GM12878 (cell line): ENCODE data around the gene ASGR1. TPM values are rescaled to one million over a fixed set of nuclear protein-coding genes. Genes with fewer than 3 reads are reported as not detected.
A peak's percentile ranks its signal among the peaks of the same experiment; 100 is the strongest.

Experiments used
- BHLHE40 ChIP-seq, 2 experiments: fragments of 450-650 bp in 1 of 2; IDR thresholded peaks; 2 replicates each; pipeline ENCODE4 v1.6.1; 2011 to 2017; ENCODE audit warnings: low read depth in 2 of 2, borderline replicate concordance in 1 of 2, improper control_type of control experiment in 1 of 2, low read length in 1 of 2, mild to moderate bottlenecking in 1 of 2
- CEBPB ChIP-seq, 2 experiments: fragments of 150-350 bp in 1 of 2; IDR thresholded peaks; 2 replicates each; pipeline ENCODE4 v1.6.1; 2012 to 2014; ENCODE audit warnings: low read depth in 2 of 2, low read length in 2 of 2, borderline replicate concordance in 1 of 2, inconsistent platforms in 1 of 2
- CHD1 ChIP-seq: IDR thresholded peaks from 2 replicates; pipeline ENCODE4 v1.6.1; 2012; ENCODE audit warnings: low read depth, low read length, improper control_type of control experiment
- FOXM1 ChIP-seq: IDR thresholded peaks from 2 replicates; pipeline ENCODE4 v1.6.1; 2012; ENCODE audit warnings: low read depth, mild to moderate bottlenecking, inconsistent platforms, low read length, moderate library complexity
- HCFC1 ChIP-seq: fragments of 150-350 bp; IDR thresholded peaks from 2 replicates; pipeline ENCODE4 v1.6.1; 2014; ENCODE audit warnings: low read length
- HDAC2 ChIP-seq: fragments of 200-600 bp; sonication (generic); IDR thresholded peaks from 2 replicates; pipeline ENCODE4 v1.6.1; 2017
- IRF4 ChIP-seq: IDR thresholded peaks from 2 replicates; pipeline ENCODE4 v1.6.1; 2011; ENCODE audit warnings: low read depth, low read length
- KAT2A ChIP-seq: conservative IDR thresholded peaks from 2 replicates; pipeline ENCODE4 v1.6.1; 2011; ENCODE audit warnings: low read depth, low read length; ENCODE audit not compliant: control insufficient read depth
- MLLT1 ChIP-seq: fragments of 450-650 bp; IDR thresholded peaks from 2 replicates; pipeline ENCODE4 v1.6.1; 2016; ENCODE audit warnings: mild to moderate bottlenecking
- PML ChIP-seq: IDR thresholded peaks from 2 replicates; pipeline ENCODE4 v1.6.1; 2012; ENCODE audit warnings: low read length, inconsistent platforms
- RELA ChIP-seq: fragments of 450-650 bp; IDR thresholded peaks from 2 replicates; pipeline ENCODE4 v1.8.0; 2014; ENCODE audit warnings: borderline replicate concordance; ENCODE audit not compliant: partially characterized antibody
- SMAD5 ChIP-seq: IDR thresholded peaks from 2 replicates; pipeline ENCODE4 v1.6.1; 2016; ENCODE audit warnings: antibody characterized with exemption, low read depth
- SMARCA5 ChIP-seq: fragments of 450-650 bp; IDR thresholded peaks from 2 replicates; pipeline ENCODE4 v1.6.1; 2017; ENCODE audit warnings: mild to moderate bottlenecking
- SMC3 ChIP-seq: IDR thresholded peaks from 2 replicates; pipeline ENCODE4 v1.6.1; 2011; ENCODE audit warnings: low read length, improper control_type of control experiment, borderline replicate concordance
- SUZ12 ChIP-seq: fragments of 200-600 bp; sonication (generic); IDR thresholded peaks from one replicate; pipeline ENCODE4 v1.6.1; 2018; ENCODE audit warnings: antibody characterized with exemption, mild to moderate bottlenecking; ENCODE audit not compliant: unreplicated experiment
- TBL1XR1 ChIP-seq: IDR thresholded peaks from 2 replicates; pipeline ENCODE4 v1.6.1; 2012; ENCODE audit warnings: low read depth, low read length, improper control_type of control experiment
- YY1 ChIP-seq: IDR thresholded peaks from 2 replicates; pipeline ENCODE4 v1.6.1; 2011; ENCODE audit warnings: low read depth, mild to moderate bottlenecking, low read length
- ZNF24 ChIP-seq: fragments of 450-650 bp; IDR thresholded peaks from 2 replicates; pipeline ENCODE4 v1.6.1; 2017; ENCODE audit warnings: antibody characterized with exemption, mild to moderate bottlenecking
- ZNF622 ChIP-seq: fragments of 450-650 bp; IDR thresholded peaks from 2 replicates; pipeline ENCODE4 v1.6.1; 2017; ENCODE audit warnings: mild to moderate bottlenecking, inconsistent platforms
- polyA plus RNA-seq, 11 experiments: library from polyadenylated mRNA; depleted of rRNA in 4 of 11; unstranded in 6 of 11; stranded (reverse) in 5 of 11; fragments of >200 nt; fragmentation: Nextera tagmentation in 4 of 11; fragmentation: Illumina TruSeq in 1 of 11; extraction: Ambion mirVana in 4 of 11; extraction: Trizol in 1 of 11; gene quantifications; 1 replicate in 1 of 11; 2 replicates in 10 of 11; pipeline versions ENCODE4 v1.2.1 to v1.2.3, GENCODE V29; 2011 to 2016; ENCODE audit warnings: inconsistent platforms in 2 of 11, missing spikeins in 2 of 11, low read depth in 1 of 11
- total RNA-seq, 4 experiments: library from RNA; depleted of rRNA in 3 of 4; stranded (reverse); fragments of >200 nt in 3 of 4; fragmentation: Illumina TruSeq in 1 of 4; extraction: Trizol in 1 of 4; gene quantifications; 2 replicates each; pipeline versions ENCODE4 v1.2.1 to v1.2.3, GENCODE V29; 2013 to 2021
- TF ChIP-seq, protein P1 (sequence below): IDR thresholded peaks from 2 replicates; pipeline ENCODE4 v1.6.1; 2012; ENCODE audit warnings: improper control_type of control experiment, low read depth, low read length; ENCODE audit not compliant: insufficient replicate concordance
- TF ChIP-seq, protein P2 (sequence below): IDR thresholded peaks from 2 replicates; pipeline ENCODE4 v1.6.1; 2011; ENCODE audit warnings: mild to moderate bottlenecking, low read depth, low read length, moderate library complexity; ENCODE audit not compliant: insufficient replicate concordance
- TF ChIP-seq, protein P3 (sequence below): IDR thresholded peaks from 2 replicates; pipeline ENCODE4 v1.6.1; 2011; ENCODE audit warnings: low read depth, low read length, improper control_type of control experiment, borderline replicate concordance
- TF ChIP-seq, protein P4 (sequence below): fragments of 450-650 bp; IDR thresholded peaks from 2 replicates; pipeline ENCODE4 v1.6.1; 2014; ENCODE audit warnings: mild to moderate bottlenecking

Gene ASGR1
- total and polyA plus RNA-seq, 10 of the 15 experiments (the other 5 are each of a cell fraction or from before 2014, with no cell fraction given) = 0.06 to 0.34 (median 0.14) TPM; not detected in 6

GRCh38 chr17:7213895-7214299 is 34.7 kb upstream of the ASGR1 start (continued):
- TF ChIP-seq IRF4 (no peak), SUZ12 (no peak), KAT2A (no peak), ZNF24 (no peak), PML (no peak), YY1 (peak; percentile 56; the same call in 1 of the 2 replicates), SMARCA5 (peak; percentile 81), SMC3 (peak; percentile 31; the same call in 1 of the 2 replicates), RELA (peak; percentile 59), HCFC1 (0 out of 2 replicates have a peak, but pooled peaks have one; percentile 10), BHLHE40 (IDR thresholded peaks at IDR 0.05; ENCODE audit: borderline replicate concordance in 1 of 2, low read depth in 2 of 2, low read length in 1 of 2) (0 out of 4 replicates have a peak, but pooled peaks of 1 of the 2 experiments have one; percentile 9), HDAC2 (no peak), CEBPB (IDR thresholded peaks at IDR 0.05; ENCODE audit: borderline replicate concordance in 1 of 2, low read depth in 2 of 2, low read length in 2 of 2) (no peak), ZNF622 (no peak), TBL1XR1 (no peak), CHD1 (no peak), MLLT1 (no peak), FOXM1 (no peak), SMAD5 (no peak)
- TF ChIP-seq, protein P1, sequence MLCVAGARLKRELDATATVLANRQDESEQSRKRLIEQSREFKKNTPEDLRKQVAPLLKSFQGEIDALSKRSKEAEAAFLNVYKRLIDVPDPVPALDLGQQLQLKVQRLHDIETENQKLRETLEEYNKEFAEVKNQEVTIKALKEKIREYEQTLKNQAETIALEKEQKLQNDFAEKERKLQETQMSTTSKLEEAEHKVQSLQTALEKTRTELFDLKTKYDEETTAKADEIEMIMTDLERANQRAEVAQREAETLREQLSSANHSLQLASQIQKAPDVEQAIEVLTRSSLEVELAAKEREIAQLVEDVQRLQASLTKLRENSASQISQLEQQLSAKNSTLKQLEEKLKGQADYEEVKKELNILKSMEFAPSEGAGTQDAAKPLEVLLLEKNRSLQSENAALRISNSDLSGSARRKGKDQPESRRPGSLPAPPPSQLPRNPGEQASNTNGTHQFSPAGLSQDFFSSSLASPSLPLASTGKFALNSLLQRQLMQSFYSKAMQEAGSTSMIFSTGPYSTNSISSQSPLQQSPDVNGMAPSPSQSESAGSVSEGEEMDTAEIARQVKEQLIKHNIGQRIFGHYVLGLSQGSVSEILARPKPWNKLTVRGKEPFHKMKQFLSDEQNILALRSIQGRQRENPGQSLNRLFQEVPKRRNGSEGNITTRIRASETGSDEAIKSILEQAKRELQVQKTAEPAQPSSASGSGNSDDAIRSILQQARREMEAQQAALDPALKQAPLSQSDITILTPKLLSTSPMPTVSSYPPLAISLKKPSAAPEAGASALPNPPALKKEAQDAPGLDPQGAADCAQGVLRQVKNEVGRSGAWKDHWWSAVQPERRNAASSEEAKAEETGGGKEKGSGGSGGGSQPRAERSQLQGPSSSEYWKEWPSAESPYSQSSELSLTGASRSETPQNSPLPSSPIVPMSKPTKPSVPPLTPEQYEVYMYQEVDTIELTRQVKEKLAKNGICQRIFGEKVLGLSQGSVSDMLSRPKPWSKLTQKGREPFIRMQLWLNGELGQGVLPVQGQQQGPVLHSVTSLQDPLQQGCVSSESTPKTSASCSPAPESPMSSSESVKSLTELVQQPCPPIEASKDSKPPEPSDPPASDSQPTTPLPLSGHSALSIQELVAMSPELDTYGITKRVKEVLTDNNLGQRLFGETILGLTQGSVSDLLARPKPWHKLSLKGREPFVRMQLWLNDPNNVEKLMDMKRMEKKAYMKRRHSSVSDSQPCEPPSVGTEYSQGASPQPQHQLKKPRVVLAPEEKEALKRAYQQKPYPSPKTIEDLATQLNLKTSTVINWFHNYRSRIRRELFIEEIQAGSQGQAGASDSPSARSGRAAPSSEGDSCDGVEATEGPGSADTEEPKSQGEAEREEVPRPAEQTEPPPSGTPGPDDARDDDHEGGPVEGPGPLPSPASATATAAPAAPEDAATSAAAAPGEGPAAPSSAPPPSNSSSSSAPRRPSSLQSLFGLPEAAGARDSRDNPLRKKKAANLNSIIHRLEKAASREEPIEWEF = no peak
- TF ChIP-seq, protein P2, sequence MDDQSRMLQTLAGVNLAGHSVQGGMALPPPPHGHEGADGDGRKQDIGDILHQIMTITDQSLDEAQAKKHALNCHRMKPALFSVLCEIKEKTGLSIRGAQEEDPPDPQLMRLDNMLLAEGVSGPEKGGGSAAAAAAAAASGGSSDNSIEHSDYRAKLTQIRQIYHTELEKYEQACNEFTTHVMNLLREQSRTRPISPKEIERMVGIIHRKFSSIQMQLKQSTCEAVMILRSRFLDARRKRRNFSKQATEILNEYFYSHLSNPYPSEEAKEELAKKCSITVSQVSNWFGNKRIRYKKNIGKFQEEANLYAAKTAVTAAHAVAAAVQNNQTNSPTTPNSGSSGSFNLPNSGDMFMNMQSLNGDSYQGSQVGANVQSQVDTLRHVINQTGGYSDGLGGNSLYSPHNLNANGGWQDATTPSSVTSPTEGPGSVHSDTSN = no peak
- TF ChIP-seq, protein P3, sequence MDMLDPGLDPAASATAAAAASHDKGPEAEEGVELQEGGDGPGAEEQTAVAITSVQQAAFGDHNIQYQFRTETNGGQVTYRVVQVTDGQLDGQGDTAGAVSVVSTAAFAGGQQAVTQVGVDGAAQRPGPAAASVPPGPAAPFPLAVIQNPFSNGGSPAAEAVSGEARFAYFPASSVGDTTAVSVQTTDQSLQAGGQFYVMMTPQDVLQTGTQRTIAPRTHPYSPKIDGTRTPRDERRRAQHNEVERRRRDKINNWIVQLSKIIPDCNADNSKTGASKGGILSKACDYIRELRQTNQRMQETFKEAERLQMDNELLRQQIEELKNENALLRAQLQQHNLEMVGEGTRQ = no peak
- TF ChIP-seq, protein P4, sequence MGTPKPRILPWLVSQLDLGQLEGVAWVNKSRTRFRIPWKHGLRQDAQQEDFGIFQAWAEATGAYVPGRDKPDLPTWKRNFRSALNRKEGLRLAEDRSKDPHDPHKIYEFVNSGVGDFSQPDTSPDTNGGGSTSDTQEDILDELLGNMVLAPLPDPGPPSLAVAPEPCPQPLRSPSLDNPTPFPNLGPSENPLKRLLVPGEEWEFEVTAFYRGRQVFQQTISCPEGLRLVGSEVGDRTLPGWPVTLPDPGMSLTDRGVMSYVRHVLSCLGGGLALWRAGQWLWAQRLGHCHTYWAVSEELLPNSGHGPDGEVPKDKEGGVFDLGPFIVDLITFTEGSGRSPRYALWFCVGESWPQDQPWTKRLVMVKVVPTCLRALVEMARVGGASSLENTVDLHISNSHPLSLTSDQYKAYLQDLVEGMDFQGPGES = no peak
